NOMO-1 treated with dmso at 0.1 percent for 144 hours (cell line): ENCODE data around the gene ELN.
A peak's percentile ranks its signal among the peaks of the same experiment; 100 is the strongest.

Experiments used
- DNase-seq: peaks from one replicate; lab custom pipeline; 2025; ENCODE audit not compliant: unreplicated experiment; lab: John Stamatoyannopoulos, UW

Gene ELN

DNA sequence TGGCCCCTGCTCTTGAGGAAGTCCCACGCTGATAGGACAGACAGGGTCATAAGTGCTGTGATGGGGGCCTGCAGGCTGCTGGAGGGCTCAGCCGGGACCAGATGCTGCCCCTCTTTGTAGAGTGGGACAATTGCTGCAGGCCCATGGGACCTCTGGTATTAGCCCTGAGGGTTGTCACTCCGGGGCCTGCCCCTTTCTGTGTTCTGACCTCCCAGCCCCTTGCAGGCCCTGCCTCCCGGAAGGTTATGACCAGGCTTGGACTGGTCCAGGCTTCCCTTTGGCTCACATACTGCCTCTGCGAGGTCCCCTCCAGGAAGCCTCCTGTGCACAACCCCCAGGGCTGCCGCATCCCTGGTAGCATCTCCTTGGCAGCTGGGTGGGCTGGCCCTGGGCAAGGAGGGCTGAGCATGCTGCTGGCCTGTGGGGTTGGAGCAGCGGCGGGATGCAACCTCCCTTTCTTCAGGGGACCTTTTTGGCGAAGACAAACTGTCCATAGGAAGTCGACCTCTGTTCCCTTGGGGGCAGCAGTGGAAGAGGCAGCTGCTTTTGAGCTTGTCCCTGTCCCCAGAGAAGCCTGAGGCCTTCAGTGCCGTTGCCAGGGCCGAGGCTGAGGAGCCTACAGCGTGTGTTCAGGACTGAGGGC, 64.5 kb downstream of the ELN start:
- no peak for DNase-seq

DNA sequence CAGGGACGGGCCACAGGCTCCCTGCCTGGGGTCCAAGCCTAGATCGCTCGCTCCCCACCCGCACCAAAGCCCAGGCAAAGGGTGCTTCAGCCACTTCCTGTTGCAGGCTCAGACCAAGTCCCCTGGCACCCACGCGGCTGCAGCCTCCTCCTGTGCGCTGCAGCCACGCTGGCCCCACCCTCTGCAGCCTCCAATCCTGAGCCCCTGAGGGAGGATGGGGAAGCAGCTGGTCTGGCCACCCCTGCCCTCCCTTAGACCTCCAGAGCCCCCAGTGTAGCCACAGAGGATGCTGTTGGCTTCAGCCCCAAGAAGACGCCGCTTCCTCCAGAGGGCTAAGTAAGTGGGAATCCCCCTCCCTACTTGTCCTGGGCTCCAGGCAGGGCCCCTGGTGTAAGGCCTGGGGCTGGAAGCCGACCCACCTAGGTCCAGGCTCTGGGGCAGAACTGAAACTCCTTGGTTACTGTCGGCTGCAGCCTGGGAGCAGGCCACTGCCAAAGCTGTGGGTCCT, 65.0 kb downstream of the ELN start:
- DNase-seq = peak; percentile 47

DNA sequence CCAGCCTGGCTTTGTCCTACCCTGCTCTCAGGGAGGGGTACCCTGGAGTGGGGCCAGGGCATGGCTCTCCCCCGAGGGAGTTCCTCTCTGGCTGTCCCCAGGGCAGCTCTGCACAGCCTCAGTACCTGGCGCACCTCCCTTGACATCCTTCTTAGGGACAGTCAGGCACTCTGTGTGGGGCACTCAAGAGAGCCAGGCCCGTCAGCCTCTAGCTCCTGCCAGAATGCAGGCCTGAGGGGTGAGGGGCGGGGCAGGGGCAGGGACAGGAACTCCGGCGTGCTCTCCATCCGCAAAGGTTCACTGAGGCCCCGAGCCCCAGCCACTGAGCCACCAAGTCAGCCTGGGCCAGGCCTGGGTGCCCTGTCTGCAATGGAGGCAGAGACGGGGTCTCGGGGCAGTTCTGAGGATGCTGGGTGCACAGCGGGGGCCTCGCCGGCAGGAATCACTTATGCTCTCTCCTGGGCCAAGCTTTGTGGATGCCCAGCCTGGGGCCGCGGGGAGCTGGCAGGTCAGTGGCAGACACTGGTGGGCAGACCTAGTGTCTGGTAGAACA, 65.8 kb downstream of the ELN start:
- no peak for DNase-seq

GRCh38 chr7:74094224-74095101, 66.5 kb downstream of the ELN start:
- peak; percentile 98 for DNase-seq

DNA sequence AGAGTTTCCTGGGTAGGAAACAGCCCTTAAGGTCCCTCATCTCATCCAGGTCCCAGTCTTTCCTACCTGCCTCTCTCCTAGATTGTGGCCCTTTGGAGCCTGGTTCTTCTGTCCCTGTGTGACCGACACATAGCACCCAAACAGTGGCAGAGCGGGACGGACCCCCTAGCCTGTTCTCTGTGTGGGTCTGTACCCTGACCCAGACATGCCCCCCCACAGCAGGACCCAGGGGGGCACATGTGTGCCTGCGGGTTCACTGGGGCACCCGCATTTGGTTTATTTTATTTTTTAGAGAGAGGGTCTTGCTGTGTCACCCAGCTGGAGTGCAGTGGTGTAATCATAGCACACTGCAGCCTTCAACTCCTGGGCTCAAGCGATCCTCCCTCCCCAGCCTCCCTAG, 67.2 kb downstream of the ELN start:
- no peak for DNase-seq

GRCh38 chr7:74097937-74098614, 70.1 kb downstream of the ELN start:
- no peak for DNase-seq

GRCh38 chr7:74099031-74099430, 71.1 kb downstream of the ELN start:
- DNase-seq = no peak

DNA sequence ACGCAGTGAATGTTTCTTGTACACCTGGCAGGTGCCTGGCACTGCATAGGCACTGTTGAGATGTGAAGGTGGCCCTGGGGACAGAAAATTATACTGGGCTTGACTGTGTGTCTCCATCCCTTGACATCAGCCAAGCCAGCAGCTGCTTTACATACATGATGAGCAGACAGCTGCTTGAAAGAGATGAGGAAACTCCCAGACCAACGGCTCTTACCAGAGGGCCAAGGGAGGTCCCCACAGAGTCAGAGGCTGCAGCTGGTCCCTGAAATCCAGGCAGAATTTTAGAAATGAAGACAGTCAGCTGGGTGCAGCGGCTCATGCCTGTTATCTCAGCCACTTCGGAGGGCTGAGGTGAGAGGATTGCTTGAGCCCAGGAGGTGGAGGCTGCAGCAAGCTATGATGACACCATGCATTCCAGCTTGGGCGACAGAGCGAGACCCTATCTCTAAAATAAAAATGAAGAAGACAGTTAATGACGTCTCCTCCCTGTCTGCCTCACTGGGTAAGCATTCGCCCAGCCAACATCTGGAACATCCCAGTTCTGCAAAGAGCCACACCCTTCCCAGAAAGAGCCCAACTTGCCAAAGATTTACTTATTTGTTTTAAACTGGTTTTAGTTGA, 73.2 kb downstream of the ELN start:
- no peak for DNase-seq

- no peak for DNase-seq
Measured at GRCh38 chr7:74103219-74103772, 75.3 kb downstream of the ELN start.

- no peak for DNase-seq
Measured at GRCh38 chr7:74104702-74105101, 76.7 kb downstream of the ELN start.

DNA sequence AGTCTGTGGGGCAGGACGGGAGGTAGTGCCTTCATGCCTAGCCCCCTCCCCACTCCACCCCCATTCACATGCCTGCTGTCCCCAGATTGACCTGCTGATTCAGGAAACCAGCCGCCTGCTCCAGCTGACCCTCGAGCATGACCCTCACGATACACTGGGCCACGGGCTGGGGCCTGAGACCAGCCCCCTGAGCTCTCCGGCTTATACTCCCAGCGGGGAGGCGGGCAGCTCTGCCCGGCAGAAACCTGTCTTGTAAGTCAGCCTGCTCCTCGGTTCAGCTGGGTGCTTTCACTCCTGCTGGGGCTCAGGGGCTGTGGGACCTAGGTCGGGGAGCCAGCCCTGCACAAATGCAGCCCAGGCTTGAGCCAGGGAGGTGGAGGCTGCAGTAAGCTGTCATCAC, 78.0 kb downstream of the ELN start:
- DNase-seq = no peak

GRCh38 chr7:74106846-74107245, 78.9 kb downstream of the ELN start:
- no peak for DNase-seq

GRCh38 chr7:74115326-74115725, 87.4 kb downstream of the ELN start:
- DNase-seq = no peak

DNA sequence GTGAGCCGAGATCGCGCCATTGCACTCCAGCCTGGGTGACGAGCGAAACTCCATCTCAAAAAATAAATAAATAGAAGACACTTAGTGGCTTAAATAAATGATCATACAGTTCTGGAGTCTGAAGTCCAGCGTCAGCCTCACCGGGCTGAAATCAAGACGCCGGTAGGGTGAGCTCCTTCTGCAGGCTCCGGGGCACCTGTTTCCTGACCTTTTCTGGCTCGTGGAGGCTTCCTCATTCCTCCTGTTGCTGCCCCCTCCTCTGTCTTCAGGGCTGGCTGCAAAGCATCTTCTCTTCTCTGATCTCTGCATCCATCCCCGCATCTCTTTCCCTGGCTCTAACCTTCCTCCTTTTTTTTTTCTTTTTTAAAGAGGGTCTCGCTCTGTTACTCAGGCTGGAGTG, 88.4 kb downstream of the ELN start:
- no peak for DNase-seq
